D721Med (cell line): Measurements from ENCODE around the gene HOXA3.

Source experiments
- DNase-seq: peaks from one replicate; pipeline ENCODE4 v3.0.0; 2011; ENCODE audit warnings: low spot score; ENCODE audit not compliant: insufficient read length
- FAIRE-seq: peaks from 2 replicates; lab custom pipeline; 2011; peaks lifted over from hg19 to GRCh38; lab: Jason Lieb, UNC
- TF ChIP-seq, protein P1 (sequence below): IDR thresholded peaks from 2 replicates; pipeline ENCODE4 v1.5.1; 2012; ENCODE audit warnings: mild to moderate bottlenecking, control low read depth; ENCODE audit not compliant: insufficient read depth; ENCODE audit errors: missing control alignments

The HOXA3 gene

DNA sequence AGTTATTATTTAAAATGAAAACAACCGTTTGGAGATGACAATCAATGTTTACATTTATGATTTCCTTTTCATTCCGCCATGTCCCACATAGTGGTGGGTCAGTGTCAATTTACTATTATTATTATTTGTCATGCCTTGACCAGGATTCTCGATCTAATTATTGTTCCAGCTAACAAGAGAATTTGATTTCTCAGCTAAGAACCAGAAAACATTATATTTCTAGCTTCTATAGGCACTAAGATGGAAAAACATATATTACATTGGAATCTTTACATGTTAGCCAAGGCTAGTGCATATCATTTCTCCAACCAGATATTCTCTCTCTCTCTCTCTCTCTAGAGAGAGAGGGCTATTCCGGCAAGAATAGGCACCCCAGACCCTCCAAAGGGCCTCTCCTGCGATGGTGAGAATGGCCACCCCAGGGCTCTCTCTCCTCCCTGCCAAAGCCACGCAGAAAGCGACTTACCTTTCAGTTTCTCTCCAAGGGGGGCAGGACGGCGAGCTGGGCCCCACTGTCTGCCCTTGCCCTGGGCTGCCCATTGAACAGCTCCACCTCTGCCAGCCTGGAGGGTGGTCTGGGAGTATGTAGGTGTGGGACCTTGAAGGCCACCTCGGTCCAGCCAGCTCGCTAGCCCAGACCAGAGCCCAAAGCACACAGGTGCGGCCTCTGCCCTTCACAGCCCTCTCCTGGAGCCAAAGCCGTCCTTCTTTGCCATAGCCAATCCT lies 2.4 kb downstream of the HOXA3 start:
- DNase-seq (no peak), FAIRE-seq (no peak)
- TF ChIP-seq, protein P1, sequence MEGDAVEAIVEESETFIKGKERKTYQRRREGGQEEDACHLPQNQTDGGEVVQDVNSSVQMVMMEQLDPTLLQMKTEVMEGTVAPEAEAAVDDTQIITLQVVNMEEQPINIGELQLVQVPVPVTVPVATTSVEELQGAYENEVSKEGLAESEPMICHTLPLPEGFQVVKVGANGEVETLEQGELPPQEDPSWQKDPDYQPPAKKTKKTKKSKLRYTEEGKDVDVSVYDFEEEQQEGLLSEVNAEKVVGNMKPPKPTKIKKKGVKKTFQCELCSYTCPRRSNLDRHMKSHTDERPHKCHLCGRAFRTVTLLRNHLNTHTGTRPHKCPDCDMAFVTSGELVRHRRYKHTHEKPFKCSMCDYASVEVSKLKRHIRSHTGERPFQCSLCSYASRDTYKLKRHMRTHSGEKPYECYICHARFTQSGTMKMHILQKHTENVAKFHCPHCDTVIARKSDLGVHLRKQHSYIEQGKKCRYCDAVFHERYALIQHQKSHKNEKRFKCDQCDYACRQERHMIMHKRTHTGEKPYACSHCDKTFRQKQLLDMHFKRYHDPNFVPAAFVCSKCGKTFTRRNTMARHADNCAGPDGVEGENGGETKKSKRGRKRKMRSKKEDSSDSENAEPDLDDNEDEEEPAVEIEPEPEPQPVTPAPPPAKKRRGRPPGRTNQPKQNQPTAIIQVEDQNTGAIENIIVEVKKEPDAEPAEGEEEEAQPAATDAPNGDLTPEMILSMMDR, result no peak

- FAIRE-seq (no peak), DNase-seq (no peak)
- TF ChIP-seq, protein P1, result no peak
Measured at GRCh38 chr7:27148756-27149641, 3.4 kb downstream of the HOXA3 start.

GRCh38 chr7:27148031-27148755 lies 4.2 kb downstream of the HOXA3 start:
- DNase-seq, result no peak
- TF ChIP-seq, protein P1, result no peak

GRCh38 chr7:27147199-27148030 lies 5.0 kb downstream of the HOXA3 start, which contains the start of gene HOXA6:
Gene HOXA6 (minus strand): TSS chr7:27147774. CDS start chr7:27147749, 25 bp downstream.
- FAIRE-seq (no peak), DNase-seq (no peak)
- TF ChIP-seq, protein P1, result no peak

More at GRCh38 chr7:27148031-27148755, 4.2 kb downstream of the HOXA3 start:
- no peak for FAIRE-seq

GRCh38 chr7:27146491-27147198 lies 5.7 kb downstream of the HOXA3 start:
- TF ChIP-seq, protein P1, result no peak
- DNase-seq (no peak), FAIRE-seq (no peak)
